Stimulated activated CD8-positive, alpha-beta memory T cell treated with anti-CD3 and anti-CD28 coated beads, Interleukin-7, amount 100 ng/mL, for 48 hours (primary cell): ENCODE measurements around the gene ERICH6.

ENCODE experiments used
- DNase-seq, 2 donors: peaks; one replicate each; pipeline ENCODE4 v3.0.0-alpha.2; 2020; ENCODE audit warnings: low read depth in 1 of 2; ENCODE audit errors: extremely low read depth in 1 of 2

The ERICH6 gene

GRCh38 chr3:150737874-150738679 lies 34.4 kb upstream of the ERICH6 start:
- peak; percentile 32 to 65 for DNase-seq

- no peak for DNase-seq
Measured at GRCh38 chr3:150736903-150737832, 33.4 kb upstream of the ERICH6 start.

- no peak for DNase-seq
Measured at GRCh38 chr3:150736316-150736719, 32.6 kb upstream of the ERICH6 start.

GRCh38 chr3:150734795-150735119 lies 31.0 kb upstream of the ERICH6 start:
- no peak for DNase-seq

GRCh38 chr3:150733936-150734794 lies 30.4 kb upstream of the ERICH6 start:
- DNase-seq, result no peak

- no peak for DNase-seq
Measured at GRCh38 chr3:150733373-150733935, 29.7 kb upstream of the ERICH6 start.

GRCh38 chr3:150729682-150730360 lies 26.1 kb upstream of the ERICH6 start:
- DNase-seq, result no peak

GRCh38 chr3:150727653-150728502 lies 24.2 kb upstream of the ERICH6 start:
- DNase-seq, result no peak

GRCh38 chr3:150725548-150725947 lies 21.8 kb upstream of the ERICH6 start:
- no peak for DNase-seq

GRCh38 chr3:150723946-150724345 lies 20.2 kb upstream of the ERICH6 start:
- DNase-seq, result no peak

- no peak for DNase-seq
Measured at GRCh38 chr3:150722267-150722666, 18.5 kb upstream of the ERICH6 start.

- DNase-seq, result no peak
Measured at GRCh38 chr3:150721285-150722130, 17.8 kb upstream of the ERICH6 start.

GRCh38 chr3:150720444-150720843 lies 16.7 kb upstream of the ERICH6 start:
- DNase-seq, result no peak

GRCh38 chr3:150710097-150710496 lies 6.4 kb upstream of the ERICH6 start:
- no peak for DNase-seq

GRCh38 chr3:150703299-150703755 lies 393 bp downstream of the ERICH6 start:
- DNase-seq, result no peak

GRCh38 chr3:150699068-150699639 lies 4.6 kb downstream of the ERICH6 start:
- DNase-seq, result no peak

- no peak for DNase-seq
Measured at GRCh38 chr3:150697646-150698045, 6.1 kb downstream of the ERICH6 start.
